Activated T-cell treated with anti-CD3 and anti-CD28 coated beads for 24 hours (primary cell): ENCODE results near the gene AFAP1L1.
A peak's percentile ranks its signal among the peaks of the same experiment; 100 is the strongest.

ENCODE experiments used
- DNase-seq: peaks from one replicate; pipeline ENCODE4 v3.0.0-alpha.2; 2020; ENCODE audit warnings: low read depth

Gene AFAP1L1

DNA sequence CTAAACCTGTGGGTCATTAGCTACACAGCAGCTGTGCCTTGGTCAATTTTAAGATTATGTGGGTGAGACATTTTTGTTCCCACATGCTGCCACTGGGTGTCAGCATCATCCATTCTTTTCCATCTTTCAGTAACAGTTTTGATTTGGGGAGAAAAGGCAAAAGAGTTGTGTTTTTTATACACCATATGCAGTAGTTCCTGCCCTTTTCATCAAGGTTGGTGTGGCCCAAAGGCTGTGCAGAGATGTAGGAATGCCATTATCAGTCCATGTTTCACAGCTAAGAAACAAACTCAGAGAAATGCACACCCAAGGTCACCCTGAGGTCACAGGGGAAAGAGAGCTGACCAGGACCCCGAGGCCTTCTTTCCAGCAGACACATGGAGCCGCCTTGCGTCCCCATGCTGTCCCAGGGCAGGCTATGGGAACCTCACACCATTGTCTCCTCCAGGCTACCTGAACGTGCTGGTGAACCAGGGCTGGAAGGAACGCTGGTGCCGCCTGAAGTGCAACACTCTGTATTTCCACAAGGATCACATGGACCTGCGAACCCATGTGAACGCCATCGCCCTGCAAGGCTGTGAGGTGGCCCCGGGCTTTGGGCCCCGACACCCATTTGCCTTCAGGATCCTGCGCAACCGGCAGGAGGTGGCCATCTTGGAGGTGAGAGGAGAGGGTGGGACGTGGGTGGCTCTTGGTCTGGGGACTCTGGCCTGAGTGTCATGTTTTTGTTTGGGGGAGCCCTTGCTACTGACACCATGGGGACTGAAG is 45.8 kb downstream of the AFAP1L1 start:
- DNase-seq = peak; percentile 18

DNA sequence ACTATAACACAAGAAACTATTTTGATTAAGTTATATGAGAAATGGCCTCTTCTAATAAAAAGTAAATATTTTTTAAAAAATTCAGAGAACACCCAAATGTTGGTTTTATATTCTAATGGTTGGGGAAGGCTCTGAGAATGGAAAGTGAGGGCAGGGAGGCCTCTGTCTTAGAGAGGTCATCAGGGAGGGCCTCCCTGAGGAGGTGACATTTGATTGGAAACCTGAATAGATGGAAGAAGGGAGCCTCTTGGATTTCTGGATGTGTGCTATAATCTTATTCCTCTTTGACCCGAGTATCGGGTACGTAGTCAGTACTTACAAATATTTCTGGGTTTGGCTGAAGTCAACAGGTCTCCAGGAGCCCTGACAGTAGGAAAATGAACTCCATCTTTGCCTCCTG is 47.5 kb downstream of the AFAP1L1 start:
- DNase-seq = no peak

DNA sequence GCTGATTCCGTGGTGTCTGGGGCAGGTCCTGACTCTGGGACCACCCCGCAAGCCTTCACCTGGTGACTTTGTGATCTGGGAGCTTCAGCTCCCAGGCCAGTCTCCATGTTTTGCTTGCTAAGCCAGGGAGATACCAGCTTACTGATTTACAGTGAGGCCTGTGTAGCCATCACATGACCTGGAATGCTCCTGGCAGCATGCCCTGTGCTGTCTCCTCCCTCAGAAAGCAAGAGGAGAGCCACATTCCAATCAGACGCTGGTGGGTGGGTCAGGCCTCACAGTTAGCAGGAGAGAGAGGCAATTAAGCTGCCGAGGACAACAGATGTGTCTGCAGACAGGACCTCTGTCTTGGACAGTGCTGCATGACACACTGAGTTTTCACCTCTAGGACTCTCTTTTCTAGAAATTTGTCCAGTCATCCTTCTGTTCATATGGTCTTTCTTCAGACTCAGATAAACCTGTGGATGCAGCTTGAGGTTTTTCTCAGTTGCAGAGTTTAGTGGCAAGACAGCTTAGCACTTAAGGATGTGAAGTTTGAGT is 49.2 kb downstream of the AFAP1L1 start:
- no peak for DNase-seq

DNA sequence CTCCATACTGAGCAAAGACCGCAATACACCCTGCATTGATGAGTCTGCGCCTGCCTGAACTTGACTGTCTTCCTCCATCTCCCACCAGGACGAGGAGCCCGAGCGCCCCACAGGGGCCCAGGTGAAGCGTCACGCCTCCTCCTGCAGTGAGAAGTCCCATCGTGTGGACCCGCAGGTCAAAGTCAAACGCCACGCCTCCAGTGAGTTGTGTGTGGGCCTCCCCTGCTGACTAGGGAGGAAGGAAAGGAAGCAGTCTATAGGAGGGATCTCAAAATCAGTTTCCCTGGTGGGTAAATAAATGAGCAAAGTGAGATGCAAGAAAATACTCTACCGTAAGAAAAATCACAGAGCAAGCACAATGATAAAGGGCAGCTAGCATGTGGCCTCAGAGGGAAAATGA is 50.9 kb downstream of the AFAP1L1 start:
- DNase-seq = no peak

DNA sequence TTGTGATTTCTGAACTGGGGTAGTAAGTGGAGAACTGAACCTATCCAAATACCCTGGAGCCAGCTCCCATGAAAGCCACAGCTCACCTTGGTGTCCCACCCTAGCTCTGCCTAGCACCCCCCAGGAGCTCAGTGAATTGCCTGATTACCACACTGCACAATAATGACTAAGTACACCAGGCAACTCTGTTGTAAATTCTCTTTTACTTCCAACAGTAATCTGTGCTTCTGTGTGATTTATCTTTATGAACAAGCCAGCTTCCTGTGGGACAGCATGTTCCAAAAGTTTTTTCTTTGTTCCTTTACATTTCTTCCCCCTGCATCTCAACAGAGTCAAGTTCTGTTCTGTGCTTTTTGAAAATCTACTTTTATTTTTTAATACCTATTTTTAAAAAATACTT is 51.6 kb downstream of the AFAP1L1 start:
- no peak for DNase-seq

DNA sequence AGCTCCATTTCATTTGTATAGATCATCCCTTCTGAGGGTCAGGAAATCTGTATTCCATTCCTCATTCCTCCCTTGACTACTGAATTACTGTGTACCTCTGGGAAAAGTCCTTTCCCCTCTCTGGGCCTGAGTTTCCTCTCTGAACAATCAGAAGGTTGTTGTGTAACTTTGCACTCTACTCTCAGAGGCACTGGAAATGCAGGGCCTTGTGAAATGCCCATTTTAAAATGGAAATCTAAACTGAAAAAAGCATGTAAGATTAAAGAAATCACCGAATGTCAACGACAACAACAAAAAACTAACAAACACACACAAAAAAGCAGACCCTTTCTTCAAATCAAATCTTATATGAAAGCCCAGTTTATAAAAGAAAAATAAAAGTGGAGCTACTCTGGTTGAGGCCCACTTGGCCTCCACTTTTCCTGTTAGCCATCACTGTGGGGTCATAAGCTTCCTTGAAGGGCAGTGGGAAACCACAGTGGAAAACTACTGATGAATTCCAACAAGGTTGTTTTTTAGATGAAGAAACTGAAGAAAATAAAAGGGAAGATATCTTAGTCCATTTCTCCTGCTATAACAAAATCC is 52.1 kb downstream of the AFAP1L1 start:
- DNase-seq = no peak

DNA sequence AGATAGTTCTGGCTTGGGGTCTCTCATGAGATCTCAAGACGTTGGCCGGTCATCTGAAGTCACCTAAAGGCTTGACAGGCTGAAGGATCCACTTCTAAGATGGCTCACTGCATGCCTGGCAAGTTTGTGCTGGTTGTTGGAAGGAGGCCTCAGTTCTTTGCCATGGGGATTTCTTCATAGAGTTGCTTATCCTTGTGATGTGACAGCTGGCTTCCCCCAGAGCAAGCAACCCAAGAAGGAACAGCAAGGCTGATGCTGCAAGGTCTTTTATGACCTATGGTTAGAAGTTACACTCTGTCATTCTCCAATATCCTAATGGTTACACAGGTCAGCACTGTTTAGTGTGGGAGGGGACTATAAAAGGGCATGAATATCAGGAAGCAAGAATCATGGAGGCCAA is 53.0 kb downstream of the AFAP1L1 start:
- no peak for DNase-seq

DNA sequence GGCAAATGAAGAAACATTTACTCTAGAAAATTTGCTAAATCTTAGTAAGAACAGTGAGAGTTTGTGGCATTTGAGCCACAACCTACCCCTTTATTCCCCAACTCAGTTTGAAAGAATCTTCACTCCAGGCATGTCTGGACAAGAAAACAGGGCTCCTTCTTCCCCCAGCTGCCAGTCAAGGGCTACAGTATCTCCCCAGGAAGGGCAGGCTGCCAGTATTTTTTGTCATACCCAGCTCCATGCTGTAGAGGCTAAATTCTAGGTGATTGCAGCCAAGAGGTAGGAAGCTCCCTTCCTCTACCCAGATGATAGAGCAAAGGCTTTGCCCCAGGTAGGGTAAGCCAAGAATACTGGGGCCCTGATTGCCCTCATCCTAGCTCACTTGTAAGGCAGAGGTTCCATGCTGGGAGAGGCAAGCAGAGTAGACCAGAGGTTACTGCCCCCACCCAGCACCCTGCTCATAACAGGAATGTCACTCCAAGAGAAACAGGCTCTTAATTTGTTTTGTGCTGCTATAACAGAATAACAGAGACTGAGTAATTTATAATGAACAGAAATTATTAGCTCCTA is 53.6 kb downstream of the AFAP1L1 start:
- no peak for DNase-seq

DNA sequence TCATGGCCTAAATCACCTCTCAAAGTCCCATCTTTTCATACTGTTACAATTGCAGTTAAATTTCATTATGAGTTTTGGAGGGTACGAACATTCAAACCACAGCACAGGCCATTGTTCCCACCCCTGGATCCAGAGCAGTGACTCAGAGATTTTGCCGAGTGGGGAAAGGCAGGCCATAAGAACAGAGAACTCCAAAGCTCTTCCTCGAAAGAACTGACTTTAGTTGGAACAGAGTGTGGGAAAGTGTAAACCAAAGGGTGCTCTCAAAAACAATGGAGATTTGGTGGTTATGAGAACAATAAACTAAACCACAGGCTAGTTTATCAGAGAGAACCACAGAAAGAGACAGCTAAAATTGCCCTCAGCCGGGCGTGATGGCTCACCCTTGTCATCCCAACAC is 54.2 kb downstream of the AFAP1L1 start:
- DNase-seq = no peak

DNA sequence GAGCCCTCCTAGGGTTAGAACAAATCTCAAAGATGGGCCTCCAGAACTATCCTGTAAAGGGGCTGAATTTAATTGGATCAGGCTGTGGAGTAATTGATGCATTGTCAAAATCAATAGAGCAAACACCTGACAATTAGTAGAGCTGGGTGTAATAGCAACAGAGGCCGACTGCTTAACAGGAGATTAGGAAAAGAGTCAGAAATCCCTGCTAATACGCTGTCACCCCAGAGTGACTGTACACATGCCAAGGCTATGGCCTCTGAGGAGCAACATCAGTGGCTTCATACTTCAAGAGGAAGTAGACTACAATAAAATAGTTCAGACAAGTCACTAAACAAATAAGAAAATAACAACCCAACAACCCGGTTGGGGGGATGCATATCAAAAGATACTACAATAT is 55.0 kb downstream of the AFAP1L1 start:
- DNase-seq = no peak

DNA sequence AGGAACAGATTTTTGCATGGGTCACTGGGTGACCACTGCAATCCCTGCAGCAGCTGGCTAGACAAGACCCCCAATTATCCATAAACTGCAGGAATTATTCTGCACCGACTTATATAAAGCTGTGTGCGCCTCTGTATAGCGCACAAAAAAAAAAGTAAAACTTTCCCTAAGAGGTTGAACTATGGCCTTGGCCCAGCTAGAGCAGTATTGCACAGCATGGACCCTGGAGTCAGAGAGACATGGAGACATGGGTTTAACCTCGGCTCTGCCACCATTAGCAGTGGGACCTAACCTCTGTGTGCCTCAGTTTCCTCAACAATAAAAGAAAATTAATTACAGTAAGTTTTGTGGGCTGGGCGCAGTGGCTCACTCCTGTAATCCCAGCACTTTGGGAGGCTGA is 56.5 kb downstream of the AFAP1L1 start:
- DNase-seq = no peak

DNA sequence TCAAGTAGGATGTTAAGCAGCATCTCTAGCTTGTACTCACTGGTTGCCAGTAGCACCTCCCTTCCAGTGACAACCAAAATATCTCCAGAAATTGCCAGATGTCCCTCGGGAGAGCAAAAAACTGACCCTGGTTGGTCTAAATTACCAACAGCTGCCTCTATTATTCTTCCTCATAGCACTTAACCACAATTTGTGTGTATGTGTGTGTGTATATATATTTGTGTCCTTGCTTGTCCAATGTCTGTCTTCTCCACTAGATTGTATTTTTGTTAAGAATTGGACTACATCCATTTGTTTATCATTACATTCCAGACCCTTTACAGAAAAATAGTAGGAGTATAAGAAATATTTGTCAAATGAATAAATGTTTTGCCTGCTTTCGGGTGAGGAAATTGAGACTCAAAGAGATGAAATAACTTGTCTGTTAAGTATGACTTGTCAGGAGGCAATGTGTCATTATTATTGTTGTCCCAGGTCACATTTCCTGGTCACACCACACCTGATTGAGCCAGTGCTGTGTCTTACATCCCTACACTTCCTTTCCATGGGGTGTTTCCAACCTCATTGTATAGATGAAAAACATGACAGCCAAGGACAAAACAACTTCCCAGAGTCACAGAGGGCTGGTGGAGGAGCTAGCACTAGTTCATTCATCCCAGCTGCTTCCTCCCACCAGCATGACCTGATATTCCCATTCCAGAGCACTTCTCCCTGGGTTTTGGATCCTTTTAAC is 62.2 kb downstream of the AFAP1L1 start:
- DNase-seq = no peak

DNA sequence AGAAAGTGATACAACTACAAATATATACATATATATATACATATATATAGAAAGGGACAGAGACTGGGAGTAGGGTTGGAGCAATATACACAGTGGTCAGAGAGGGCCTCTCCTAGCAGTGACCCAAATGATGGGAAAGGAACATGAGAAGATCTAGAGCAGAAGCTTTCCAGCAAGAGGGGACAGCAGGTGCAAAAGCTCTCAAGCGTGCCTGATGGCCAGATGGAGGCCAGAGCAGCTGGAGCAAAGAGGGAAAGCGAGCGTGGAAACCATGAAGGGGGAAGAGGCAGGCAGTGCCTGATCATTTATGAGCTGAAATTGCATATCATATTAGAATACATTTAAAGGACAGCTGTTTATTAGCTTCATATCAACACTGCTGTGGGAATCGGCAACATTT is 66.1 kb downstream of the AFAP1L1 start:
- DNase-seq = no peak

DNA sequence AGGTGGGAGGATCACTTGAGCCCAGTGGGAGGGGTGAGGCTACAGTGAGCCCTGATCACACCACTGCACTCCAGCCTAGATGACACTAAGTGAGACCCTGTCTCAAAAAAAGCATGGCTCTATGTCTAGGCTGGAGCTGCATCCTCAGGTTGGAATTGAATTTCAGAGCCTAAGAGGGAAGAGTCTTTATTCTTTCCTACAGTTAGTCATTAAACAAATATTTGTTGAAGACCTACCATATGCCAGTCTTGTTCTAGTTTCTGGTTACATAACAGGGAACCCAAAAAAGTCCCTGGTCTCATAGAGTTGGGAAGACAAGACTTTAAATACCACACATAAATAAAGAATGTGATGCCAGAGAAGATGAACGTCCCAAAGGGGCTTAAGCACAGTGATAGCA is 66.7 kb downstream of the AFAP1L1 start:
- no peak for DNase-seq

DNA sequence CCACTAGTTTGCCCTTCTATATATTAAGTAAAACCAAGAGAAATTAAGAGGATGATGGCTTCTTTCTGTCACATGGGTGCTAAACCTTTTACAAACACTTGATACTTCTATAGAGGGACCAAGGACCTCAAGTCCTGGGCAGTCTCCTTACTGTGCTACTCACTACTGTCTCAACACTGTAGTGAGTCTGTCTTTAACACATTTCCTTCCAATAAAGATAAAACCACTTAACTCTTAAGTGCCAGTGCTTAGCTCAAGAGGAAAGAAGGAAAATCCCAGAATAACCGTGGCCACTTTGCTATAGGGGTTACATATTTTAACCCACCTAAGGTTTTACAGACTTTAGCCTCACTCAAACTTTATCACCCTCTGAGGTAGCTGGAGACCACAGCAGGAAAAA is 69.3 kb downstream of the AFAP1L1 start:
- DNase-seq = no peak

DNA sequence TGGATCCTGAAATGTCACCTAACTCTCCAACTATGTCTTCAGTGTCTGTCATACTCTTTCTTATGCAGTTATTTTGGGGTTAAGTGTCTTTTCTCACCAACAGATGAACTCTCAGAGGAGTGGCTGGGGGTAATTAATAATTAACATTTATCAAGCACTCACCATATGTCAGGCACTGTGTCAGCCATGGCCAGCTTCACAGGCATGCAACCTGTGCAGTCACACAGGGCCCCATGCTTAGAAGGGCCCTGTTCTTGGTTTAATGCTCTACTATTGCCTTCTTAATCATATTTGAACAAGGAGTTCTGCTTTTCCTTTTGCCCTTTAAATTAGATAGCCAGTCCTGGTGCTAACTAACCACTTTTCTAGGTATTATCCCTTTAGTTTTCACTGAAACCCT is 70.2 kb downstream of the AFAP1L1 start:
- DNase-seq = no peak

DNA sequence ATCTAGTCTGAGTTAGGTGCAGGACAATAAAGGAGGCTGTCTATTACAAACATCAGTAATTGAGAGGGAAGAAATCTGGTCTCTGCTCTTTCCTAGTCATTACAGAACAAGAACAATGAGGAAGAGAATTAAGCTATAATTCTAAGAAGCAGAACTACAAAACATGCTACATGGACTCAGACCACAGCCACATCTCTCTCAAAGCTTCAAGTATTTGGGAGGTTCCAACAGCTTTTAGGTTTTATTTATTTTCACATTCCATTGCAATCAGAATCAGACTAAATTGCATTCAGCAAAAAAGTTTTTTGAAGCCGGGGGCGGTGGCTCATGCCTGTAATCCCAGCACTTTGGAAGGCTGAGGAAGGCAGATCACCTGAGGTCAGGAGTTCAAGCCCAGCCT is 72.5 kb downstream of the AFAP1L1 start:
- no peak for DNase-seq

DNA sequence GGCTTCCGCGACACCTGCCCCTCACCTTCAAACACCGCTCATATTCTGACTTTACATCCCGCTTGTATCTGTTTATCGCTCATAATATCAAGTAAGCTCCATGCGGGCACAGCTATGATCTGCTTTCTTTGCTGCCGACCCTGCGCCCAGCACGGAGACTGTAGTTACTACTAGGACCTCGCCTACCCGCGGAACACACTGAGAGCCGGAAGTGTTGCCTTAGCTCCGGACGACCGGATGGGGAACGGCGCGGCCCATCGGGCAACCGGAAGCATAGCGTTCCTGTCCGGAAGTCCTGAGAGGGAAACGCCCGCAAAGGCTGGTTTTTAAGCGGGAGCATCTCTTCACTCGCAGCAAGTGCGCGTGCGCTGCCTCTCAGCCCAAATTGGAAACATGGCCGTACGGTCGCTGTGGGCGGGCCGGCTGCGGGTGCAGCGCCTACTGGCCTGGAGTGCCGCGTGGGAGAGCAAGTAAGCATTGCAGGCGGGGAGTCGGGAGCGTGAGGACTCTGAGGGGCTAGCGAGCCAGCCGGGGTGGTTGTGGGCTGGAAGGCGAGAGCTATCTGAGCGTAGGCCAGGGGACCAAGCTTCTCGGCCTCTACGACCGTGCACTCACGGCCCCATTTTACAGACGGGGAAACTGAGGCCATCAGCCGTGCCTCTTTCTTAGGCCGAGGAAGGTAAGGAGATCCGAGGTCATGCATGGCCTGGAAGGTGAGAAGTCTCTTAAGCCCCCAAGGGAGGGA is 73.7 kb downstream of the AFAP1L1 start, which contains the start of gene GRPEL2:
GRPEL2 (plus strand) TSS at position 353 of the 745 bp plus-strand sequence; CDS start at position 394, 41 bp downstream.
- DNase-seq = peak; percentile 93

DNA sequence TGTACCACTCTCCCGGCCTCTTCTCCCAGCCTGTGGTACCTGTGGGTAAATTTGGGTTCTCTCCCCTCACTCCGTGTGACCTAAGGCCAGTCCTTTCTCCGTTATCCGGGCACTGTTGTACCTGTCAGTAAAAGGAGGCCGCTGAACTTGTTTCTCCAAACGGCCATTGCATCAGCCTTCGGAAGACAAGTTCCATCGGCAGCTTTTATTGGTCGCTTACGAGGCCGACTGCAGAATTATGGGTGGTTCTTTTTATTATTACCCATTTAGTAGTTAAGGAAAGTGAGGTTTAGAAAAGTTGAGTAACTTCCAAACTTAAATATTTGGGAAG is 74.2 kb downstream of the AFAP1L1 start:
- peak; percentile 19 for DNase-seq

DNA sequence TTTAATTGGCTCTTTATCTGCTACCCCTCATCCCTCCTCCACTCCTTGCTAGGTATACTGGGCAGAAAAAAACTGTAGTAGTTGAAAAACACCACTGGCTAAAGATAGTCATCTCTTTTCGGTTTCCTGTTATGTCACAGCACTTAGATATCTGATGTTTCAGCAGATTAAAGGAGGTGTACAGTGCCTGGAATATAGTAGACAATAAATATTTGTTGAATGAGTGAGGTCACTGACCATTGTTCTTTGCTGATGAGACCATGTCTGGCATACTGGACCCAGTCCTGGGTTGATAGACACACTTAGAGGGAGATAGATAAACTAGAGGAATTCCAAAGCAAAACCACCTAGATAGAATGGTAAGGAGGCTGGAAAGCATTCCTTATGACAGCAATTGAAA is 76.9 kb downstream of the AFAP1L1 start:
- no peak for DNase-seq

DNA sequence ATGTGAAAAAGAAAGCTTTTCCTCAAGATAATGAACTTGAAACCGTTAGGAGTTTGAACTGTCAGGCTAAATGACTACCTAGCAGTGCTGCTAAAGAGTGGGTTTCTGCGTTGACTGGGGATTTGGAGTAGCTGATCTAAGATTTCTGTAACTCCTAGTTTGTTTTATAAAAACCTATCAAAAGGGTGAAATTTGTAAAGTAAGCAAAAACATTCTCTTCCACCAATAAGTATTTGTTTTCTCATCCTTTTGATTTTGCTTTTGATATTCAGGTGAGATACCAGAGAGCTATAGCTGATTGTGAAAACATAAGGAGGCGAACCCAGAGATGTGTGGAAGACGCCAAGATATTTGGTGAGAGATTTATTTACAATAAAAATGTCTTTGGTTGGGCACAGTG is 77.7 kb downstream of the AFAP1L1 start:
- DNase-seq = no peak

DNA sequence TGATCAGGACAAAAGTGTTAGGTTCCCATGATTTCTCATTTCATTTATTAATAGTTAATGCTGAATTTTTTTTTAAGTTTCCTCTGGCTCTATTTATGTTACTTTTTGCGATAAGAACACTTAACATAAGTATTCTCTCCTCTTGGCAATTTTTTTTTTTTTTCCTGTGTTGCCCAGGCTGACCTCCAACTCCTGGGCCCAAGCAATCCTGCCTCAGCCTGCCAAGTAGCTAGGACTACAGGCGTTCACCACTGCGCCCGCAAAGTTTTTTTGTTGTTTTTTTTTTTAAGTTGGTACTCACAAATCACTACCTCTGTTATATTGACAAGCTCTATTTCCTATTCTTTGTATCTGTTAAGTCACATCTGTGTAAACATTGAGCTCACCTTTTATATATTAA is 80.5 kb downstream of the AFAP1L1 start:
- DNase-seq = no peak
